ENCODE data around the gene TMEM151A.
A peak's percentile ranks its signal among the peaks of the same experiment; 100 is the strongest.
"Not testable (repeated sequence)": the region's sequence is repeated elsewhere in the genome, so short reads cannot be mapped to it uniquely, and the experiment has no call there.

Gene TMEM151A

DNA sequence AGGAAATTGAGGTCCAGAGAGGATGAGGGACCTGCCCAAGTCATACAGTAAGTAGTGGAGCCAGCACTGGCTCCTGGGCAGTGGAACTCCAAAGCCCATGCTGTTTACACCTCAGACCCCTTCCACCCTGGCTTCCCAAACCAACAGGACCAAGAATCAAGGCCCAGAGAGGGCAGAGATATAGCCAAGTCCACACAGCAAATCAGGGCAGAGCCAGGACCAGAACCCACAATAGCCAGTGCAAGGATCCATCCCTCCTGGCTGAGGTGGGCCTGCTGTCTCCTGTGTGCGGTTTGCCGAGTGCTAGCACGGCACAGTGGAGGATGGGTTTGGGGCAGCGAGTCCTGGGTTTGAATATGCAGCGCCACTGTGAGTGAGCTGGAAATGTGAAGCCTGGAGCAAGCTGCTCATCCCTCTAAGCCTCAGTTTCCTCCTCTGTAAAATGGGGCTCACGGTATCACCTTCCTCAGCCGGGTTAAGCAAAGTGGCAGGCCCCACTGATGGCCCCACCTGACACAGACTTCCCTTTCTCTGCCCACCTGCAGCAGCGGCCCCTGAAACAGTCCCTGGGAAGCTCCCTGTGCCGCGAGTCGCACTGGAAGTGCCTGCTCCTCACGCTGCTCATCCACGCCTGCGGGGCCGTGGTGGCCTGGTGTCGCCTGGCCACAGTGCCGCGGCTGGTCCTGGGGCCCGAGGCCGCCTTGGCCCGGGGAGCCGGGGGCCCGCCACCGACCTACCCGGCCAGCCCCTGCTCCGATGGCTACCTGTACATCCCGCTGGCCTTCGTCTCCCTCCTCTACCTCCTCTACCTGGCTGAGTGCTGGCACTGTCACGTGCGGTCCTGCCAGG is 2.3 kb downstream of the TMEM151A start:
- H3K4me3 Mint-ChIP-seq = no peak overlapping the region
- peaks cover 58% of the 10 kb centered on the region for H3K27me3 Mint-ChIP-seq
- H3K9me3 Mint-ChIP-seq = no peaks in the 10 kb centered on the region
- H3K27ac Mint-ChIP-seq = no peak overlapping the region
- H3K4me1 Mint-ChIP-seq (ENCODE audit: low read depth) = peaks cover 21% of the 10 kb centered on the region
- intact Hi-C loops (cut with micrococcal nuclease) = no loop called here
- peaks cover 5% of the 10 kb centered on the region for H3K36me3 Mint-ChIP-seq (ENCODE audit: low read depth)

DNA sequence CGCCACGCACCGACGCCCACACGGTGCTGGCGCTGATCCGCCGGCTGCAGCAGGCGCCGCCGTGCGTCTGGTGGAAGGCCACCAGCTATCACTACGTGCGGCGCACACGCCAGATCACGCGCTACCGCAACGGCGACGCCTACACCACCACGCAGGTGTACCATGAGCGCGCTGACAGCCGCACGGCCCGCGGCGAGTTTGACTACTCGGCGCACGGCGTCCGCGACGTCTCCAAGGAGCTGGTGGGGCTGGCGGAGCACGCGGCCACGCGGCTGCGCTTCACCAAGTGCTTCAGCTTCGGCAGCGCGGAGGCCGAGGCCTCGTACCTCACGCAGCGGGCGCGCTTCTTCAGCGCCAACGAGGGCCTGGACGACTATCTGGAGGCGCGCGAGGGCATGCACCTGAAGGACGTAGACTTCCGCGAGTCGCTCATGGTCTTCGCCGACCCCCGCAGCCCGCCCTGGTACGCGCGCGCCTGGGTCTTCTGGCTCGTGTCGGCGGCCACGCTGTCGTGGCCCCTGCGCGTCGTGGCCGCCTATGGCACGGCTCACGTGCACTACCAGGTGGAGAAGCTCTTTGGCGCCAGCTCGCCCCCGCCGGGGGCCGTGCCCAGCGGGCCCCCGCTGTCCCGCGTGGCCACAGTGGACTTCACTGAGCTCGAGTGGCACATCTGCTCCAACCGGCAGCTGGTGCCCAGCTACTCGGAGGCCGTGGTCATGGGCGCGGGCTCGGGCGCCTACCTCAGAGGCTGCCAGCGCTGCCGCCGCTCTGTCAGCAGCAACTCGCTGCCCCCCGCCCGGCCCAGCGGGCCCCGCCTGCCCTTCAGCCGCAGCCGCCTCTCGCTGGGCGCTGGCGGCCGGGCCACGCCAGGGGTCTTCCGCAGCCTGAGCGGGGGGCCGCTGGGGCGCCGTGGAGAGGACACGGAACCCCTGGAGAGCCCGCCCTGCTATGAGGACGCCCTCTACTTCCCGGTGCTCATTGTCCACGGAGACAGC is 3.2 kb downstream of the TMEM151A start:
- Mint-ChIP-seq H3K4me1 (ENCODE audit: low read depth) (peaks cover 17% of the 10 kb centered on the region), H3K27me3 (peaks cover 55% of the 10 kb centered on the region), H3K36me3 (ENCODE audit: low read depth) (no peaks in the 10 kb centered on the region), H3K9me3 (no peaks in the 10 kb centered on the region), H3K4me3 (no peak overlapping the region), H3K27ac (no peak overlapping the region)
- intact Hi-C loops (cut with micrococcal nuclease) = no loop called here

DNA sequence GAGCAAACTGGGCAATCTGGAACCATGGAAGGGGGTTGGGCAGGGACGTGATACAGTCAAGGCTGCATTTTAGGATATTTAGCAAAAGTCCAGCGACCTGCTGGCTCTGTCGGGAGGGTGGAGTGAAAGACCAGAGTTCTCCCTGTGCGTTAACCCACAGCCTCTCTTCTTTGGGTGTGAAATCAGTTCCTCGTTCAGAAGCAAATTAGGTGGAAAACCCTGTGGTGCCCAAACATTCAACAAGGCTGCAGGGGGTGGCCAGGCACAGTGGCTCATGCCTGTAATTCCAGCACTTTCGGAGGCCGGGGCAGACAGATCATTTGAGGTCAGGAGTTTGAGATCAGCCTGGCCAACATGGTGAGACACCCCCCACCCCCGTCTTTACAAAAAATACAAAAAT is 5.9 kb downstream of the TMEM151A start:
- H3K27me3 Mint-ChIP-seq = peaks cover 39% of the 10 kb centered on the region
- H3K9me3 Mint-ChIP-seq = no peaks in the 10 kb centered on the region
- no peak overlapping the region for H3K4me3 Mint-ChIP-seq
- intact Hi-C loops (cut with micrococcal nuclease) = no loop called here
- H3K27ac Mint-ChIP-seq = no peak overlapping the region
- H3K36me3 Mint-ChIP-seq (ENCODE audit: low read depth) = no peaks in the 10 kb centered on the region
- H3K4me1 Mint-ChIP-seq (ENCODE audit: low read depth) = peaks cover 9% of the 10 kb centered on the region

DNA sequence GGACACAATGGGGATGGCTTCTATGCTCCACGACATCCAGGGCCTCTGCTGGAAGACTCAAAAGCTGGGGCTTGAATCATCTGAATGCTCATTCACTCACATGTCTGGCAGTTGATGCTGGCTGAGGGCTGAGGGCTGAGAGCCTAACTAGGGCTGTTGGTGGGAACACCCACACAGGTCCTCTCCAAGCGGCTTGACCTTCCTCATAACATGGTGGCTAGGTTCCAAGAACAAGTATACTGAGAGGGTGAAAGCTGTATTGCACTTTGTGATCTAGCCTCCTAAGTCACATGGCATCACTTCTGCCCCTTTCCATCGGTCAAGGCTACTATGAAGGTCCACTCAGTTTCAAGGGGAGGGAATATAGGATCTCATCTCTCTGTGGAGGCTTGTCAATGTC is 7.5 kb downstream of the TMEM151A start:
- H3K27ac Mint-ChIP-seq = no peak overlapping the region
- intact Hi-C loops (cut with micrococcal nuclease) = no loop called here
- H3K4me1 Mint-ChIP-seq (ENCODE audit: low read depth) = peaks cover 5% of the 10 kb centered on the region
- H3K36me3 Mint-ChIP-seq (ENCODE audit: low read depth) = no peaks in the 10 kb centered on the region
- no peaks in the 10 kb centered on the region for H3K9me3 Mint-ChIP-seq
- peaks cover 23% of the 10 kb centered on the region for H3K27me3 Mint-ChIP-seq
- no peak overlapping the region for H3K4me3 Mint-ChIP-seq

DNA sequence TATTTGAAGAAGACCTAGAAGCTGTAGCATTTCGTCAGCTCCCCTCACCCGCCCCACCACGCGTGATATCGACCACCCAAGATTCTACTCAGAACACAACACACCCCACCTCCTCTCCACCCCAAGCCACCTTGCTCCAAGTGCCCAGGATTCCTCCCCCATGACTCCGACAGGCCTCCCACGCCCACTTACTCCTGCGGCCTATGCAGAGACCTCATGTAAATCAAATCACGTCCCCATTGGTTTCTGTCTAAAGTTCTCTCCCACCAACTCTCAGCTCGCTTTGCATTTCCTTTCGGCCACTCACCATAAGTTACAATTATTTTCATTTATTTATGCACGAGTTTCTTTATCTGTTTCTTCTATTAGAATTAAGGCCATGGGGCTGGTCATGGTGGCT is 11.0 kb downstream of the TMEM151A start:
- Mint-ChIP-seq H3K36me3 (ENCODE audit: low read depth) (no peaks in the 10 kb centered on the region), H3K4me3 (no peak overlapping the region), H3K27ac (no peak overlapping the region), H3K27me3 (peaks cover 16% of the 10 kb centered on the region), H3K4me1 (ENCODE audit: low read depth) (peaks cover 5% of the 10 kb centered on the region), H3K9me3 (no peaks in the 10 kb centered on the region)
- intact Hi-C loops (cut with micrococcal nuclease) = no loop called here

DNA sequence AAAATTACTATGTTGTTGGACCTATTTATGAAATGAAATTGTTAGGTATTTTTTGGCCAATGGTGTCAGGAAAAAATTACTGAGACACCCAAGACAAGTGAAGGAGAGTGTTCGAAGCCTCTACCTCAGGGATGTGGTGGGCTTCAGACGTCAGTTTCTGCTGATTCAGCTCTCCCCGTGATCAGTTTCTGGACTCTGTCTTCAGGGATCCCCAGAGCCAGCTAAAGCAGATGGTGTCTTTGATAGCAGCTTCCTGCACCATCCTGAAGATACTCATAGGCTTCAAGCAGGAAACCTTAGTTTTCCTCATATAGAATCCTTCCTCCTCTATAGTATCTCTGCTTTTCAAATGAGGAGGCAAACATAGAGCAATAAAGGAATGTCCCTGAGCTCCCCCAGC is 17.8 kb downstream of the TMEM151A start:
- peaks cover 30% of the 10 kb centered on the region for H3K27me3 Mint-ChIP-seq
- intact Hi-C loops (cut with micrococcal nuclease) = no loop called here

DNA sequence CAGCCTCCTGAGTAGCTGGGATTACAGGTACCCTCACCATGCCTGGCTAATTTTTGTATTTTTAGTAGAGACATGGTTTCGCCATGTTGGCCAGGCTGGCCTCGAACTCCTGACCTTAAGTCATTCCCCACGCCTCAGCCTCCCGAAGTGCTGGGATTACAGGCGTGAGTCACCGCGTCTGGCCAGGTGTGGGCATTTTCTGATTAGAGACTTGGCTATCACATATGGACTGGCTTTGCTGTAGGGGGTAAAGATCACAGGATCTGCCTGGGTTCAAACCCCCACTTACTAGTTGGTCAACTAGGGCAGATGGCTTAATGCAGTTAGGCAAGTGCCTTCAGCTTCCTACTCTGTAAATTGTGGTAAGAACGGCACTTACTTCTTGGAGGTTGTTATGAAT is 18.6 kb downstream of the TMEM151A start:
- intact Hi-C loops (cut with micrococcal nuclease) = loop anchor here (2.0 kb wide), 1 partner anchor 78 kb away; no protein-coding TSS in a partner anchor
- H3K4me1 Mint-ChIP-seq (ENCODE audit: low read depth) = peaks cover 25% of the 10 kb centered on the region
- H3K27me3 Mint-ChIP-seq = peaks cover 33% of the 10 kb centered on the region
- H3K9me3 Mint-ChIP-seq = no peaks in the 10 kb centered on the region
- H3K4me3 Mint-ChIP-seq = no peak overlapping the region
- no peak overlapping the region for H3K27ac Mint-ChIP-seq
- H3K36me3 Mint-ChIP-seq (ENCODE audit: low read depth) = no peaks in the 10 kb centered on the region

More for the DNA sequence above, 17.8 kb downstream of the TMEM151A start:
- Mint-ChIP-seq H3K36me3 (ENCODE audit: low read depth) (no peaks in the 10 kb centered on the region), H3K27ac (no peak overlapping the region), H3K9me3 (no peaks in the 10 kb centered on the region), H3K4me1 (ENCODE audit: low read depth) (peaks cover 21% of the 10 kb centered on the region), H3K4me3 (no peak overlapping the region)

DNA sequence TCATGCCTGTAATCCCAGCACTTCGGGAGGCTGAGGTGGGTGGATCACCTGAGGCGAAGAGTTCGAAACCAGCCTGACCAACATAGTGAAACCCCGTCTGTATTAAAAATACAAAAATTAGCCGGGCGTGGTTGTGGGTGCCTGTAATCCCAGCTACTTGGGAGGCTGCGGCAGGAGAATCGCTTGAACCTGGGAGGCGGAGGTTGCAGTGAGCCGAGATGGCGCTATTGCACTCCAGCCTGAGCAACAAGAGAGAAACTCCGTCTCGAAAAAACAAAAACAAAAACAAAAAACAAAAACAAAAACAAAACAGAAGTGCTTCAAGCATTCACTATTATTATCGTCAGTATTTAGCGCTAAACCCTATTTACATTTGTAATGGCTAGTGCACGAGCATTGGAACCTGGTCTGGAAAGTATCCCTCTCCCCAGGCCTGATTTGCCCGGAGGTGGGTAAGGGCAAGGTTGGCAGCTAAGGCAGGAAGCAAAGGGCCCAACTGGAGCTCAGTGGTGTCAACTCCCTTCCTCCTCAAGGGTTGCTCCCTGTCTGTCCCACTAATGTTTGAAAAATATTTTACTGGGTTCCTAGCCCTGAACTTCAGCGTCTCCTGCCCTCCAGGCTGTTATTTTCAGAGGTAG is 19.2 kb downstream of the TMEM151A start:
- H3K27me3 Mint-ChIP-seq = peaks cover 38% of the 10 kb centered on the region
- H3K9me3 Mint-ChIP-seq; H3K36me3 Mint-ChIP-seq (ENCODE audit: low read depth); H3K27ac Mint-ChIP-seq; H3K4me3 Mint-ChIP-seq: not testable (repeated sequence)
- H3K4me1 Mint-ChIP-seq (ENCODE audit: low read depth) = peaks cover 26% of the 10 kb centered on the region
- intact Hi-C loops (cut with micrococcal nuclease) = loop anchor here (1.0 to 2.0 kb wide), 2 partner anchors 17 to 78 kb away; no protein-coding TSS in a partner anchor

DNA sequence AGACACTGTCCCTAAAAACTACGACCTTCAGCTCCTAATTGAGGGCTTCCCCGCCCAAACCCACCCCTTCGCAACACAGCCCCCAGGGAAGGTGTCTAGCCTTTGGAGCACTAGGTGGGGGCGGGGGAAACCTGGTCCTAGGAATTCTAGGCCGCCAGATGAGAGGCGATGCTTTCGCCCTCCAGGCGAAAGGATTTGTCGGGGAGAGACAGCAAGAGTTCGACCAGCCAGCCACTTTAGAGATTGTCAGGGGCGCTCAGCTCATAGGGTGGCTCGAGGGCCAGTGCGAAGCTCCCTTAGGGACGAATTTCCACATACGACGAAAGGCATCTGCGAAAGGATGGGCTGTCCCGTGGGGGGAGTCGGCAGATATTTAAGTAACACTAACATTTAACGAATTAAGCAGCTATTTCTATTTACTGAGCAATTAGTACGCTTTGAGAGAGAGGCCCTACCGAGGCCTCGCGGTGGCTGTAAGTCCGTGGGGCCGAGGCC is 19.8 kb downstream of the TMEM151A start:
- no peaks in the 10 kb centered on the region for H3K36me3 Mint-ChIP-seq (ENCODE audit: low read depth)
- H3K27me3 Mint-ChIP-seq = peaks cover 38% of the 10 kb centered on the region
- H3K4me1 Mint-ChIP-seq (ENCODE audit: low read depth) = peaks cover 26% of the 10 kb centered on the region
- no peaks in the 10 kb centered on the region for H3K9me3 Mint-ChIP-seq
- peak overlapping the region; percentile 89 for H3K27ac Mint-ChIP-seq
- intact Hi-C loops (cut with micrococcal nuclease) = loop anchor here (1.0 to 2.0 kb wide), 2 partner anchors 17 to 77 kb away; no protein-coding TSS in a partner anchor
- peak overlapping the region; percentile 88 for H3K4me3 Mint-ChIP-seq

DNA sequence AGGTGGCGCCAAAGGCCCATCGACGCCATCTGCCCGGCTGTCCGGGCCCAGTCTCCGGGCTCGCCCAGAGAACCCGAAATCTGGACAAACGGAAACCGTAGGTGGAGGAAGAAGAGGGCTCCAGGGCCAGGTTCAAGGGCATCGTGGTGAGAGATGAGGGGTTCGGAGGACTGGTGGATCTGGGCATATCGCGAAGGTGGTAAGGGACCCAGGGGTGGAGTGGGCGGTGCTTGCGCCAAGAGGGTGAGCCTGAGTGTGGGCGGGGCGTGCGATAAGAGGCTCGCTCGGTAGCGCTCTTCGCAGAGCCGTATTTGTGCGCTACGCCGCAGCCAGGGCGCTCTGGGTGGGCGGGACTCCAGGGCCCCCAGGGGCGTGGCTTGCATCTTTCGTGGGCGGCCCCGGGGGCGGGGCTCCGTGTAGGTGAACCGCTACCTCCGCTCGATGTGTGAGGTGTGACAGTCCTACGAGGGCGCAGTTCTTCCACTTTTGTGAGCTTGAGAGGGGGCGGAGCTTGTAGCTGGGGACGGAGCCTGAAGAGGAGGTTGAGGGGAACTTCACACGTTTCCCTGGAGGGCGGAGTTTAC is 20.4 kb downstream of the TMEM151A start:
- no peaks in the 10 kb centered on the region for H3K9me3 Mint-ChIP-seq
- H3K27me3 Mint-ChIP-seq = peaks cover 38% of the 10 kb centered on the region
- peaks cover 27% of the 10 kb centered on the region for H3K4me1 Mint-ChIP-seq (ENCODE audit: low read depth)
- H3K27ac Mint-ChIP-seq = peak overlapping the region; percentile 89
- H3K4me3 Mint-ChIP-seq = peak overlapping the region; percentile 88
- intact Hi-C loops (cut with micrococcal nuclease) = loop anchor here (1.0 to 2.0 kb wide), 2 partner anchors 16 to 77 kb away; no protein-coding TSS in a partner anchor
- H3K36me3 Mint-ChIP-seq (ENCODE audit: low read depth) = no peaks in the 10 kb centered on the region

DNA sequence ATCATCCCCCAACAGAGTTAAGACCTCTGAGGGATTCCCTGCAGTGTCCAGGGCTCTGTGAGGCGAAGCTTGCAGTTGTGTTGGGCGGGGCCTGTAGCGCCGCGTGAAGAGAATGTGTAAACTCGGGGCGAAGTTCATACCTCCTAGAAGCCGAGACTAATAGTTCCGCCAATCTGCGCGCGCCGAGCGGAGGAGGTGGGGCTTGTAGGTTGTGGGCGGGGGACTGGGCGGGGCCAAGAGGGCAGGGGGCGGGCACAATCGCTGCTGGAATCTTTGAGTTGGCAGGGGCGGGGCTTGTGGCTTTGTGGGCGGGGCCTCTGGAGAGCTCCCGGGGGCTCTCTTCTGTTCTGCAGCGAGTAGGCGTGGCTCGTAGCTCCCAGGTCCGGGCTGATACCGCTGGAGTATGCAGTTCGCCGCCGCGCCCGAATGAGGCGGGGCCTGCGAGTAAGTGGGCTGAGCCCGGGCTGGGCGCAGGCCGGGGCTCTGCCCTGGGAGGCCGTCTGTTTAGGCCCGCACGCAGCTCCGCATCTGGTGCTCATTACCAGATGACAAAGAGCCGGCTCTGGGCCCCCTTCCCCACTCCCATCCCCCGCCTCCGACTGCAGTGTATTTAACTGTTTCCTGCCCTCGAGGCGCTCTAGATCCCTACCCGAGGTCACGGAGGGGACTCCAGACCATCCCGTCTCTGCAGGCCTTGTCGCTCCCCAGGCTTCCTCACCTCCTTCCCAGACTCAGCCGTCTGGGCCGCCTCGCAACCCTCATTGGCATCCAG is 21.0 kb downstream of the TMEM151A start:
- Mint-ChIP-seq H3K4me1 (ENCODE audit: low read depth) (peaks cover 34% of the 10 kb centered on the region), H3K9me3 (no peaks in the 10 kb centered on the region), H3K36me3 (ENCODE audit: low read depth) (no peaks in the 10 kb centered on the region), H3K27ac (peak overlapping the region; percentile 89), H3K27me3 (peaks cover 38% of the 10 kb centered on the region), H3K4me3 (peak overlapping the region; percentile 88)
- intact Hi-C loops (cut with micrococcal nuclease) = no loop called here

DNA sequence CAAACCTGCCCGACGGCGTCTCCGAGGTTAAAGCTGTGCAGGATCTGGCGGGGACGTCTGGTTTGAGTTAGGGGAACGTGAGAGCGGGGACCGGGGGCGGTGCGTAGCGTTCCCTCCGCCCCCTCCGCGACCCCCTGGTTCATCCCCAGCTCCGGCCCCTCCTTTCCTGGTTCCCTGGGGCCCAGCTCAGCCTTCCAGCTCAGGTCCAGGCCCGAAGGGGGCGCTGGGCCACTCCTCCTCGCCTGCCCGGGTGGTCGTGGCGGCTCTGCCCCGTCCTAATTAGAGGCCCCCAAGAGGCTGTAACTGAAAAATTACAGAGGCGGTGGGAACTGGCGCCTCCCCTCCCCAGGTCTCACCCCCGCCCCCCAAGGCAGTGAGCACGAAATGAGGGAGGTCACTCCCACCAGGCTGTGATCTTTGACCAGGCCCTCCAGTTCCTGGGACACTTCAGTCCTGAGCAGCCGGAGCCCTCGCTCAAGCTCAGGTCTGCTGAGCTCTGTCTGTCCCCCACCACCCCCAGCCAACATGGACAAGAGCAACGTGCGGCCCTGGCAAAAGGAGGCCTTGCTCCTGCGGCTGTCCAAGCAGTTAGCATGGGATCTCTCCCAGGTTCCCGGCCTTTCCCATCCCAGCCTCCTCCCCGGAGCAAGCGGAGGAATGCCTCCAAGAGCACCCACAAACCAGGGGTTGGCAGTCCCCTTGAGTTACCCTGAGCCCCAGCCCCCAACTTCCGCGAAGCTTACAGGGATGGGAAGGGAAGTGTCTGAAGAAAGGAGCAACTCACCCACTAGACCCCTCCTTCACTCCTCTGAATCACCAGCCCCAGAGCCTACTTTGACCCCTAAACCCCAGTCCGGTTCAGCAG is 21.9 kb downstream of the TMEM151A start:
- H3K36me3 Mint-ChIP-seq (ENCODE audit: low read depth) = no peaks in the 10 kb centered on the region
- peak overlapping the region; percentile 89 for H3K27ac Mint-ChIP-seq
- peaks cover 42% of the 10 kb centered on the region for H3K4me1 Mint-ChIP-seq (ENCODE audit: low read depth)
- no peaks in the 10 kb centered on the region for H3K9me3 Mint-ChIP-seq
- peaks cover 38% of the 10 kb centered on the region for H3K27me3 Mint-ChIP-seq
- intact Hi-C loops (cut with micrococcal nuclease) = no loop called here
- H3K4me3 Mint-ChIP-seq = peak overlapping the region; percentile 88
